SK-N-SH treated with all-trans-retinoic acid at 6 μM for 48 hours (cell line): ENCODE data around the gene PRKAG2.

Experiments used
- ATAC-seq: fragments of 200-7000 bp; cut with Tn5 transposase; 3 replicates; pipeline ENCODE4 v1.9.1; 2020; ENCODE audit warnings: mild to moderate bottlenecking, moderate library complexity
- ARNTL ChIP-seq: fragments of 450-650 bp; formaldehyde crosslinking; IDR thresholded peaks from 2 replicates; pipeline ENCODE4 v1.5.0; 2020; ENCODE audit warnings: low read depth, mild to moderate bottlenecking, moderate library complexity, borderline replicate concordance
- BACH2 ChIP-seq: fragments of 250-450 bp; sonication (Bioruptor Pico); IDR thresholded peaks from 2 replicates; pipeline ENCODE4 v1.9.0; 2021; ENCODE audit warnings: mild to moderate bottlenecking, borderline replicate concordance
- CSDC2 ChIP-seq: fragments of 250-450 bp; sonication (Bioruptor Pico); IDR thresholded peaks from 2 replicates; pipeline ENCODE4 v1.5.0; 2020; ENCODE audit warnings: mild to moderate bottlenecking, moderate library complexity
- ESRRG ChIP-seq: fragments of 250-450 bp; sonication (Bioruptor Pico); IDR thresholded peaks from 2 replicates; pipeline ENCODE4 v1.6.1; 2021; ENCODE audit warnings: mild to moderate bottlenecking
- GLIS3 ChIP-seq: fragments of 250-450 bp; sonication (Bioruptor Pico); IDR thresholded peaks from 2 replicates; pipeline ENCODE4 v1.5.0; 2020; ENCODE audit warnings: mild to moderate bottlenecking, moderate library complexity
- ISL1 ChIP-seq: fragments of 250-450 bp; sonication (Bioruptor Pico); IDR thresholded peaks from 2 replicates; pipeline ENCODE4 v2.1.2; 2022; ENCODE audit warnings: mild to moderate bottlenecking, moderate library complexity
- OSR1 ChIP-seq: fragments of 250-450 bp; sonication (Bioruptor Pico); IDR thresholded peaks from 2 replicates; pipeline ENCODE4 v1.8.0; 2022; ENCODE audit warnings: moderate library complexity, mild to moderate bottlenecking, inconsistent platforms
- PPARA ChIP-seq: fragments of 250-450 bp; sonication (Bioruptor Pico); IDR thresholded peaks from 2 replicates; pipeline ENCODE4 v1.5.0; 2020; ENCODE audit warnings: mild to moderate bottlenecking, borderline replicate concordance
- RARB ChIP-seq: fragments of 250-450 bp; sonication (Bioruptor Pico); IDR thresholded peaks from 2 replicates; pipeline ENCODE4 v1.8.0; 2021; ENCODE audit warnings: mild to moderate bottlenecking, moderate library complexity
- SNAI2 ChIP-seq: fragments of 250-450 bp; sonication (Bioruptor Pico); IDR thresholded peaks from 2 replicates; pipeline ENCODE4 v1.5.0; 2020; ENCODE audit warnings: mild to moderate bottlenecking, moderate library complexity
- TCF4 ChIP-seq: fragments of 250-450 bp; sonication (Bioruptor Pico); IDR thresholded peaks from 2 replicates; pipeline ENCODE4 v1.8.0; 2021; ENCODE audit warnings: mild to moderate bottlenecking, moderate library complexity, borderline replicate concordance
- TOX ChIP-seq: fragments of 250-450 bp; sonication (Bioruptor Pico); IDR thresholded peaks from 2 replicates; pipeline ENCODE4 v1.8.0; 2021; ENCODE audit warnings: mild to moderate bottlenecking, moderate library complexity, borderline replicate concordance
- ZC3H10 ChIP-seq: fragments of 250-450 bp; sonication (Bioruptor Pico); IDR thresholded peaks from 2 replicates; pipeline ENCODE4 v1.5.1; 2021; ENCODE audit warnings: mild to moderate bottlenecking, moderate library complexity
- ZFP3 ChIP-seq: fragments of 250-450 bp; sonication (Bioruptor Pico); IDR thresholded peaks from 2 replicates; pipeline ENCODE4 v1.5.0; 2020; ENCODE audit warnings: mild to moderate bottlenecking, moderate library complexity
- ZFP30 ChIP-seq: fragments of 450-650 bp; formaldehyde crosslinking; IDR thresholded peaks from 2 replicates; pipeline ENCODE4 v1.5.0; 2022; ENCODE audit warnings: mild to moderate bottlenecking, moderate library complexity
- ZNF565 ChIP-seq: fragments of 450-650 bp; formaldehyde crosslinking; conservative IDR thresholded peaks from 2 replicates; pipeline ENCODE4 v1.5.0; 2020; ENCODE audit warnings: low read depth, mild to moderate bottlenecking, moderate library complexity
- ZNF70 ChIP-seq: fragments of 450-650 bp; formaldehyde crosslinking; IDR thresholded peaks from 2 replicates; pipeline ENCODE4 v1.5.0; 2020; ENCODE audit warnings: mild to moderate bottlenecking, moderate library complexity
- ZNF8 ChIP-seq: fragments of 450-650 bp; formaldehyde crosslinking; IDR thresholded peaks from 2 replicates; pipeline ENCODE4 v1.5.0; 2020; ENCODE audit warnings: mild to moderate bottlenecking, moderate library complexity
- TF ChIP-seq, protein P1 (sequence below): fragments of 250-450 bp; sonication (Bioruptor Pico); IDR thresholded peaks from 2 replicates; pipeline ENCODE4 v1.5.1; 2020; ENCODE audit warnings: low read depth, mild to moderate bottlenecking, moderate library complexity
- TF ChIP-seq, protein P2 (sequence below): fragments of 250-450 bp; sonication (Bioruptor Pico); IDR thresholded peaks from 2 replicates; pipeline ENCODE4 v1.5.1; 2021; ENCODE audit warnings: mild to moderate bottlenecking, moderate library complexity
- TF ChIP-seq, protein P3 (sequence below): fragments of 250-450 bp; sonication (Bioruptor Pico); IDR thresholded peaks from 2 replicates; pipeline ENCODE4 v1.5.0; 2020; ENCODE audit warnings: mild to moderate bottlenecking, moderate library complexity
- TF ChIP-seq, protein P4 (sequence below): fragments of 250-450 bp; sonication (Bioruptor Pico); IDR thresholded peaks from 2 replicates; pipeline ENCODE4 v1.8.0; 2021; ENCODE audit warnings: low read depth, mild to moderate bottlenecking, moderate library complexity, borderline replicate concordance

PRKAG2 gene

DNA sequence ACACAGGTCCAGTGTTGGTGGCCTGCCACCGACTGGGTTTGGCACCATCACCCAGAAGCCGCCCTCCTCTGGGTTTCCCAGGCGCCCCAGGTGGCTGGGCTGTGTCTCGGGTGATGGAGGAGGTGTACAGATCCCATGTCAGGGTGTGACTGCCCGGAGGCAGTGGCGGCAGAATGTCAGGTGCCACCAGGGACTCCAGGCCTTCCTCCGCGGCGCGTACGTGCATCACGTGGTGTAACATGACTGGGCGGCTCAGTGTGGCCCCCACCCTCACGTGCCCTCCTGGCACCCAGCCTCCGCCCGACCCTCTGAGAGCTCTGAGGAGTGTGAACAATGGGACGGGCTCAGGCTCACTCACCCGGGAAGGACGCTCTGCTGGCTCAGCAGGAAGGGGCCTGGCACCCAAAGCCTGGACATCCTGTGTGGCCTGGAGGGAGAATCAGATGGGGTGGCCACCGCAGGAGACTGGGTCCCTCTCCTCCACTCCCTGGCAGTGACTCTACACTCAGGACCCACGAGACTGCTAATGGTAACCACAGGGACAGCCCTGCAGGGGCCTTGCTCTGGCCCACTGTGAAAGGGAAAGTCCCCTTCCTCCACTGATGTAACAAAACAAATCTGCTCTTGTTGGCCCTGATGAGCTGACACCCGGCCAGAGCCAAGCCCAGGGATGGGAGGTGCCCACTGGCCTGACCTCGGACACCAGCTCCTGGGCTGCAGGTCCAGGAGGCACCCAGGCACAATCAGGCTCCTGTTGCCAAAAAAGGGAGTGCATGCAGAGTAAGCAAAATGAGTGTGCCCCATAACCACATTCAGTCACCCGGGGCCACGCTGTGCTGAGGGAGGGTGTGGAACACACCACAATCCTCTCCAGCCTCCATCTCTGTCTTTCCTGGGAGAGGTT, 164.8 kb downstream of the PRKAG2 start:
- no peak; the same call in 2 of the 3 replicates for ATAC-seq
- TF ChIP-seq ZFP3 (no peak), BACH2 (CRISPR knock-in tag) (no peak), ZNF8 (CRISPR knock-in tag) (no peak), RARB (CRISPR knock-in tag) (no peak), ZNF565 (no peak), ZNF70 (no peak), SNAI2 (no peak), ZC3H10 (CRISPR knock-in tag) (no peak), TOX (CRISPR knock-in tag) (no peak), ISL1 (CRISPR knock-in tag) (no peak), TCF4 (CRISPR knock-in tag) (no peak), PPARA (no peak), ZFP30 (CRISPR knock-in tag) (no peak), ARNTL (CRISPR knock-in tag) (no peak)
- TF ChIP-seq, protein P1, sequence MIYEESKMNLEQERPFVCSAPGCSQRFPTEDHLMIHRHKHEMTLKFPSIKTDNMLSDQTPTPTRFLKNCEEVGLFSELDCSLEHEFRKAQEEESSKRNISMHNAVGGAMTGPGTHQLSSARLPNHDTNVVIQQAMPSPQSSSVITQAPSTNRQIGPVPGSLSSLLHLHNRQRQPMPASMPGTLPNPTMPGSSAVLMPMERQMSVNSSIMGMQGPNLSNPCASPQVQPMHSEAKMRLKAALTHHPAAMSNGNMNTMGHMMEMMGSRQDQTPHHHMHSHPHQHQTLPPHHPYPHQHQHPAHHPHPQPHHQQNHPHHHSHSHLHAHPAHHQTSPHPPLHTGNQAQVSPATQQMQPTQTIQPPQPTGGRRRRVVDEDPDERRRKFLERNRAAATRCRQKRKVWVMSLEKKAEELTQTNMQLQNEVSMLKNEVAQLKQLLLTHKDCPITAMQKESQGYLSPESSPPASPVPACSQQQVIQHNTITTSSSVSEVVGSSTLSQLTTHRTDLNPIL (CRISPR knock-in tag), result no peak
- TF ChIP-seq, protein P2, sequence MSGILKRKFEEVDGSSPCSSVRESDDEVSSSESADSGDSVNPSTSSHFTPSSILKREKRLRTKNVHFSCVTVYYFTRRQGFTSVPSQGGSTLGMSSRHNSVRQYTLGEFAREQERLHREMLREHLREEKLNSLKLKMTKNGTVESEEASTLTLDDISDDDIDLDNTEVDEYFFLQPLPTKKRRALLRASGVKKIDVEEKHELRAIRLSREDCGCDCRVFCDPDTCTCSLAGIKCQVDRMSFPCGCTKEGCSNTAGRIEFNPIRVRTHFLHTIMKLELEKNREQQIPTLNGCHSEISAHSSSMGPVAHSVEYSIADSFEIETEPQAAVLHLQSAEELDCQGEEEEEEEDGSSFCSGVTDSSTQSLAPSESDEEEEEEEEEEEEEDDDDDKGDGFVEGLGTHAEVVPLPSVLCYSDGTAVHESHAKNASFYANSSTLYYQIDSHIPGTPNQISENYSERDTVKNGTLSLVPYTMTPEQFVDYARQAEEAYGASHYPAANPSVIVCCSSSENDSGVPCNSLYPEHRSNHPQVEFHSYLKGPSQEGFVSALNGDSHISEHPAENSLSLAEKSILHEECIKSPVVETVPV (CRISPR knock-in tag), result no peak
- TF ChIP-seq, protein P3, sequence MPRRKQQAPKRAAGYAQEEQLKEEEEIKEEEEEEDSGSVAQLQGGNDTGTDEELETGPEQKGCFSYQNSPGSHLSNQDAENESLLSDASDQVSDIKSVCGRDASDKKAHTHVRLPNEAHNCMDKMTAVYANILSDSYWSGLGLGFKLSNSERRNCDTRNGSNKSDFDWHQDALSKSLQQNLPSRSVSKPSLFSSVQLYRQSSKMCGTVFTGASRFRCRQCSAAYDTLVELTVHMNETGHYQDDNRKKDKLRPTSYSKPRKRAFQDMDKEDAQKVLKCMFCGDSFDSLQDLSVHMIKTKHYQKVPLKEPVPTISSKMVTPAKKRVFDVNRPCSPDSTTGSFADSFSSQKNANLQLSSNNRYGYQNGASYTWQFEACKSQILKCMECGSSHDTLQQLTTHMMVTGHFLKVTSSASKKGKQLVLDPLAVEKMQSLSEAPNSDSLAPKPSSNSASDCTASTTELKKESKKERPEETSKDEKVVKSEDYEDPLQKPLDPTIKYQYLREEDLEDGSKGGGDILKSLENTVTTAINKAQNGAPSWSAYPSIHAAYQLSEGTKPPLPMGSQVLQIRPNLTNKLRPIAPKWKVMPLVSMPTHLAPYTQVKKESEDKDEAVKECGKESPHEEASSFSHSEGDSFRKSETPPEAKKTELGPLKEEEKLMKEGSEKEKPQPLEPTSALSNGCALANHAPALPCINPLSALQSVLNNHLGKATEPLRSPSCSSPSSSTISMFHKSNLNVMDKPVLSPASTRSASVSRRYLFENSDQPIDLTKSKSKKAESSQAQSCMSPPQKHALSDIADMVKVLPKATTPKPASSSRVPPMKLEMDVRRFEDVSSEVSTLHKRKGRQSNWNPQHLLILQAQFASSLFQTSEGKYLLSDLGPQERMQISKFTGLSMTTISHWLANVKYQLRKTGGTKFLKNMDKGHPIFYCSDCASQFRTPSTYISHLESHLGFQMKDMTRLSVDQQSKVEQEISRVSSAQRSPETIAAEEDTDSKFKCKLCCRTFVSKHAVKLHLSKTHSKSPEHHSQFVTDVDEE (CRISPR knock-in tag), result no peak

DNA sequence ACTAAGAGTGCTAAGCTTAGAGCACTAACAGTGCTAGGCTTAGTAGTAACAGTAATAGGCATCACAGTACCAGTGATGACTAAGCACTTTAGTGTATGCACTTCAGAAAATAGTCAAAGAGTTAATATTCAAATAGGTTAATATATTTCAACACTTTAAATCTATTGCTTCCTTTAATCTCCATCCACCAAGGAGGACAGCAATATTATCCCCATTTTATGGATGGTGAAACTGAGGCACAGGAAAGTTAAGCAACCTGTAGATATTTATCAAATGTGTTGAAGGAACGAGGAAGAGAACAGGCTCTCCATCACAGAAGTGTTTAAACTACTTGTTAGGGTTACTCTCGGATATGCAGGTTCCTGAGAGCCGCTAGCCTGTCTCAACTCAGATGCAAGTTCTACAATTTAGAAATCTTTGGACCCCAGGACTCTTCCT, 165.5 kb downstream of the PRKAG2 start:
- ATAC-seq, result no peak
- TF ChIP-seq, protein P1 (CRISPR knock-in tag), result no peak
- TF ChIP-seq ZC3H10 (CRISPR knock-in tag) (no peak), ZNF565 (no peak), PPARA (no peak), RARB (CRISPR knock-in tag) (no peak), OSR1 (no peak), ZNF8 (CRISPR knock-in tag) (no peak), SNAI2 (no peak), TOX (CRISPR knock-in tag) (no peak), CSDC2 (CRISPR knock-in tag) (no peak), ARNTL (CRISPR knock-in tag) (no peak), GLIS3 (CRISPR knock-in tag) (no peak), ESRRG (no peak), BACH2 (CRISPR knock-in tag) (no peak)
- TF ChIP-seq, protein P4, sequence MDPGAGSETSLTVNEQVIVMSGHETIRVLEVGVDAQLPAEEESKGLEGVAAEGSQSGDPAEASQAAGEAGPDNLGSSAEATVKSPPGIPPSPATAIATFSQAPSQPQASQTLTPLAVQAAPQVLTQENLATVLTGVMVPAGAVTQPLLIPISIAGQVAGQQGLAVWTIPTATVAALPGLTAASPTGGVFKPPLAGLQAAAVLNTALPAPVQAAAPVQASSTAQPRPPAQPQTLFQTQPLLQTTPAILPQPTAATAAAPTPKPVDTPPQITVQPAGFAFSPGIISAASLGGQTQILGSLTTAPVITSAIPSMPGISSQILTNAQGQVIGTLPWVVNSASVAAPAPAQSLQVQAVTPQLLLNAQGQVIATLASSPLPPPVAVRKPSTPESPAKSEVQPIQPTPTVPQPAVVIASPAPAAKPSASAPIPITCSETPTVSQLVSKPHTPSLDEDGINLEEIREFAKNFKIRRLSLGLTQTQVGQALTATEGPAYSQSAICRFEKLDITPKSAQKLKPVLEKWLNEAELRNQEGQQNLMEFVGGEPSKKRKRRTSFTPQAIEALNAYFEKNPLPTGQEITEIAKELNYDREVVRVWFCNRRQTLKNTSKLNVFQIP (CRISPR knock-in tag), result no peak
- TF ChIP-seq, protein P3 (CRISPR knock-in tag), result no peak
- TF ChIP-seq, all 23 proteins: peak for 0
